ENCODE results near the gene LKAAEAR1.

Gene LKAAEAR1

DNA sequence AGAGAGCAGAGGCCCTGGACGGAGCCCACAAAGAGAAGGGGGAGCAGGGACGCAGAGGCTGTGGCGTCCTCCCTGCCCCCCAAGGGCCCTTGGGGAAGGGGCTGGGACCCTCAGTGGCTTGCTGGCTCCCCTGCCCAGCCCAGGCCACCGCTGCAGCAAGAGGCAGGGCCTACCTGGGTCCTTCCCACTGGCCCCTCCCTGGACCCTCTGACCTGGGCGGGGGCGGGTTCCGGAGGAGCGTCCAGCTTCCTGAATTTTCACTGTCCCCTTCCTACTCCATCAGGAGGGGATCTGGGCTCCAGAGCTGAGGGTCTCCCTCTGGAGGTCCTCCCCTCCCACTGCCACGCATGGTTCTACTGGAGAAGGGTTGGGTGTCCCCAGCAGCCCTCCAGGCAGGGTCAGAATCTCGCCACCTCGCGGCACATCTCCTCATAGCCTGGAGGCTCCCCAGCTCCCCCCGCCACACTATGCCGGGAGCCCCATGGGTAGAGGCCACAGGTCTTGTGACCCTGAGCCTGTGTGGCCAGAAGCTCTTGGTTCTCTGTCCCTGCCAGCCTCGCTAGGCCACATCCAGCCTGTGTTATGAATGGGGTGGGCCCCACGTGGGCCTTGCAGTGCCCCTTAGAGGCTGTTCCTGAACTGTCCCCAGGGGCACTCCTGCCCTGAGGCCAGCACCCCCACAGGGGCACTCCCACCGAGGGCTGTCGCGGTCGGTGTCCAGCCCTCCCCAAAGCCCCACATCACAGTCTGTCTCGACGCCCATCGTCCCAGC is 33.8 kb downstream of the LKAAEAR1 start:
- DNase-seq (ENCODE audit: low read depth): no peak

DNA sequence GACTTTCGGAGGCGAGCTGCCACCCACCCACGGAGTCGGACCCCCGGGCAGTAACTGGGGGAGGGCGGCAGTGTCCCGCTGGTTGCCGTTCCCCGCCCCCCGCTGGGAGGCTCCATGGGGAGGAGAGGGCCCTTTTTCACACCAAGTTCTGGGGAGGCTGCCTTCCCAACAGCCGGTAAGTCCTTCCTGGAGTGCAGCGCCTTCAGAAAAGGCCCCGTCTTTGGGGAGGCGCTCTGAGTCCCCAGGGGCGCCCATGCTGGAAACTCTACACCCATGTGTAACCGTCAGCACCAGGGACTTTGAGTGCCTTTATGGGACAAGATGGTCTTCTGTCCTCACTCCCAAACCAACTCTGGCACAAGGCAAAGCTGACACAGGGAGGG is 34.3 kb downstream of the LKAAEAR1 start:
- DNase-seq (ENCODE audit: low read depth): no peak

- no peak for DNase-seq (ENCODE audit: low read depth)
Observed at GRCh38 chr20:64049060-64049877, 34.9 kb downstream of the LKAAEAR1 start, which contains the start of gene SOX18. TSS of gene SOX18 (minus strand) at chr20:64049639. CDS start at chr20:64049516, 123 bp downstream.

DNA sequence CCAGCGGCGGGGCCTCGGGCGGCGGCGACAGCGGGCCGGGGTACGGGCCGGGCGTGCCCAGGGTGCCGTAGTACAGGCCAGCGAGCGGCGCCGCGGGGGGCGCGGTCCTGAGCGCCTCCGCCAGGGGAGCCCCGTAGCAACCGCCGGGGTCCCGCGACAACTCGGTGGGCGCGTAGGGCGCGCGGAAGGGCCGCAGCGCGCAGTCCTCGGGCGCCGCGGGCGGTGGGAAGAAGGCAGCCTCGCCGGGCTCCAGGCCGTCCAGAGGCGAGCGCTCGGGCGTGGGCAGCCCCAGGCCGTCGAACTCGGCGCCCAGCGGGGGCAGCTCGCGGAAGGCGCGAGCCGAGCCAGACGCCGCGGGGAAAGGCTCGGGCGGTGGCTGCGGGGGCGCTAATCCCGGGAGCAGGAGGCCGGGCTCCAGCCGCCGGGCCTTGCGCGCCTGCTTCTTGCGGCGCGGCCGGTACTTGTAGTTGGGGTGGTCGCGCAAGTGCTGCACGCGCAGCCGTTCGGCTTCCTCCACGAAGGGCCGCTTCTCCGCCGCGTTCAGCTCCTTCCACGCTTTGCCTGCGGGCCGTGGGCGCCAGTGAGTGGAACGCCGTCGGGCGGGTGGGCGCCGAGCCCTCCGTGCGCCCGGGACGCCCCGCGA is 35.7 kb downstream of the LKAAEAR1 start:
- no peak for DNase-seq (ENCODE audit: low read depth)

DNA sequence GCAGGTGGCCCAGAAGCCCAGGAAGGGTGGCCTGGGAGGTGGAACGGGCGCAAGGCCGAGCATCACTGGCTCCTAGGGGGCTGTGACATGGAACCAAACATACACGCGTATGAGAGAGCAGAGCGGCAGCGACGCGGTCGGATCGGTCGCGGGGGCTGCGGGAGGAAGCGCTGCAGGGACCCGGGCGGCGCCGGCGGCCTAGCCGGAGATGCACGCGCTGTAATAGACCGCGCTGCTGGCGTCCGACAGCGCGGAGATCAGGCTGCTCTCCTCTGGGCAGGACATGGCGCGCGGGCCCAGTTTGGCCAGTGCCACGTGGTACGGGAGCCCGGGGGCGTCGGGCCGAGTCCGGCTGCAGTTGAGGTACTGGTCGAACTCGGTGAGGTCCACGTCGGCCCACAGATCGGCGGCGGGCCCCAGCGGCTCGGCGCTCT is 36.2 kb downstream of the LKAAEAR1 start:
- DNase-seq (ENCODE audit: low read depth): no peak

DNA sequence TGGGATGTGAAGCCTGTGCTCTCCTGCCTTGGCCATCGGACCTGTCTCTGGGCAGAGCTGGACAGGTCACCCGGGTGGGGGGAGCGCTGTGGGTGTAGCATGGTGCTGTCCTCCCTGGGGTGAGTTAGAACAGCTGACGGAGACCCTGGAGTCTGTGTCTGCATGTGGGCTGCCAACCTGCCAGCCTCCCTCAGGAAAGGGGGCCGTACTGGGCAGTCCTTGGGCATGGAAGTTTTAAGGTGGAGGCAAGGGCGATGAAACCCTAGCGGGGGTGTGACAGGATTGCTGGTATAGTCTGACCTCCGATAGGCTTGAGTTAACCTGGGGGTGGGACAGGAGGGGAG is 37.2 kb downstream of the LKAAEAR1 start:
- no peak for DNase-seq (ENCODE audit: low read depth)

GRCh38 chr20:64045346-64046011 is 38.7 kb downstream of the LKAAEAR1 start:
- no peak for DNase-seq (ENCODE audit: low read depth)

GRCh38 chr20:64044484-64045247 is 39.5 kb downstream of the LKAAEAR1 start:
- DNase-seq (ENCODE audit: low read depth): peak; percentile 51

DNA sequence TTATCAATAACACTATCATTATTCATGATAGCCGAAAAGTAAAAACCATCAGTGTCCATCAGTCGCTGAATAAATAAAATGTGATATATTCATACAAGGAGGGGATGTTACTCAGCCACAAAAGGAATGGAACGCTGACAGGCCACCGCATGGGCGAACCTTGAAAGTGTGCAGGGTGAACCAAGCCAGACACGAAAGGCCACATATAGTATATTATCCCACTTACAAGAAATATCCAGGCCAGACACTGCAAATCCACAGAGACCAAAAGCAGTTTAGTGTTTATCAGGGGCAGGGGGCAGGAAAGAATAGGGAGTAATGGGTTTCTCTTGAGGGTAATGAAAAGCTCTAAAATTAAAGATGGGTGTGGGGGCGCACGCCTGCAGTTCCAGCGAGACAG is 40.4 kb downstream of the LKAAEAR1 start:
- no peak for DNase-seq (ENCODE audit: low read depth)

DNA sequence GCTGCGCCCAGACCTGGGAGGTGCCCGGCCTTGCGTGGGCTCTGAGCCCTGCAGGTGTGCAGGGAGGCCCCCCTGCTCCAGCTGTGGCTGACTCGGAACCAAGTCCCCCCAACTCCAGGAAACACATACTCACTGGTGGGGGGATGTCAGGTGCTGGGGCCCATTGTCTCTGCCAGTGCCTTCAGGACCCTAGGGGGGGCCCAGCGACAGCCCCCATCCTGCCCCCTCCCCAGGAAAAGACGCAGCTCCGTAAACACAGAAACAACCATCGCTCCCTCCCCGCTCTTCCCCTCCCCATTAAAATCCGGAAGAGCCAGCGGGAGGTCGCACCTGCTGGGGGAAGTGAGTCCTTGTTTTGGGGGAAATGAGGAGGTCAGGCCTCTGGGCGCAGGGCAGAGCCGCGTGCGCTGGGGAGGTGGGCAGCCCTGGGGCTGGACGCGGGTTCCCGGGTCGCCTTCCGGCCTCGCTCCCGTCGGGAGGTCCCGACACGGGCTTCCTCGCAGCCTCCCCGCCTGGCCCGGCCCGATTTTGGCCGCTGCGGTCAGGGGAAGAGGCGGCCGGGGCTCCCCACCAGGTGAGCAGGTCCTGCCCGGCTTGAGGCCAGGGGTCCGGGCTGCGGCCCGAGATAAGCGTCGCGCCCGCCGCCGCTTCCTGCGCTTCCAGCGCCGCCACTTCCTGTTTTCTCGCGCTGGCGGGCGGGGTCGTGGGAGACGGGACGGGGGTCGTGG is 42.0 kb downstream of the LKAAEAR1 start:
- no peak for DNase-seq (ENCODE audit: low read depth)

DNA sequence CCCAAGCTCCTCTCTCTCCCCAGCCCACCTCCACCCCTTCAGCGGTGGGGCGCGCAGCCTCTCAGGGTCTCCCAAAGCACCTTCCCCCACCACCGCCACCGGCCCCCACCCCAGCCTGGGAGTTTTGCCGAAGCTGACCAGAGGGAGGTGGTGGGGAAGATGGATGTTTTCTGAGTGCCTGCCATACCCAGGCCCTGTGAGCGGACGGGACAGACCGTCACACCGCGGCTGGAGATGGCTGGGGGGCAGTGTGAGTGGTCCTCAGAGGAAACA is 42.5 kb downstream of the LKAAEAR1 start:
- no peak for DNase-seq (ENCODE audit: low read depth)

DNA sequence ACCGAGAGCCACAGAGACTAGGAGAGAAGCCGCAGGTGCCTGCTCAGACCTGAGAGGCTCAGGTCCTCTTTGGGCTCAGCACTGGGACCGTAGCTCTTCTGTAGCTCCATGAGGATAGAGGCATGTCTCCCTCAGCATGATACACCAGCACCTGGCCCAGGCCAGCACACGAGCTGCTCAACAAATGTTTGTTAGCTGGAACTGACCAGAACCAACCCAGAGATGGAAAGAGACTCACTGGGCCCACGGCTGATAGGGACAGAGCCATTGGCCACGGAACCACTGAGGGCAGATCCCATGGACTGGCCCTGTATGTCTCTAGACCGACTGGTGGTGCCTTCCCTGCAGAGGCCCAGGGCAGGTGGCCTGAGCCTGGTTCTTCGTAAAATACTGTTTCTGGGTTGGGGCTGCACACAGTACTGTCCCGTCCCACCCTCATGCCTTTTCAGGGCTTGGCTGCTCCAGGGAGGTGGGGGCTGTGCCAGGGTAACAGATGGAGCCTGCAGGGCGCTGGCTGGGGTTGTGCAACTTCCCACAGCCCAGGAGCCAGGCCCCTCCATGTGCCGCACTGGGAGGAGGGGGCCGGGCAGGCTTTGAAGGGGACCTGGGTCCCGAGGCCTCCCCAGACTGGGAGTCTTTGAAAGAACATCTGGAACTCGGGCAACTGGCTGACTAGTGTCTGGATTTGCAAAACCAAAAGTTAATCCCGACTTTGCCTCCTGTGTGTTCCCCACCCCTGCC is 43.0 kb downstream of the LKAAEAR1 start:
- DNase-seq (ENCODE audit: low read depth): no peak

DNA sequence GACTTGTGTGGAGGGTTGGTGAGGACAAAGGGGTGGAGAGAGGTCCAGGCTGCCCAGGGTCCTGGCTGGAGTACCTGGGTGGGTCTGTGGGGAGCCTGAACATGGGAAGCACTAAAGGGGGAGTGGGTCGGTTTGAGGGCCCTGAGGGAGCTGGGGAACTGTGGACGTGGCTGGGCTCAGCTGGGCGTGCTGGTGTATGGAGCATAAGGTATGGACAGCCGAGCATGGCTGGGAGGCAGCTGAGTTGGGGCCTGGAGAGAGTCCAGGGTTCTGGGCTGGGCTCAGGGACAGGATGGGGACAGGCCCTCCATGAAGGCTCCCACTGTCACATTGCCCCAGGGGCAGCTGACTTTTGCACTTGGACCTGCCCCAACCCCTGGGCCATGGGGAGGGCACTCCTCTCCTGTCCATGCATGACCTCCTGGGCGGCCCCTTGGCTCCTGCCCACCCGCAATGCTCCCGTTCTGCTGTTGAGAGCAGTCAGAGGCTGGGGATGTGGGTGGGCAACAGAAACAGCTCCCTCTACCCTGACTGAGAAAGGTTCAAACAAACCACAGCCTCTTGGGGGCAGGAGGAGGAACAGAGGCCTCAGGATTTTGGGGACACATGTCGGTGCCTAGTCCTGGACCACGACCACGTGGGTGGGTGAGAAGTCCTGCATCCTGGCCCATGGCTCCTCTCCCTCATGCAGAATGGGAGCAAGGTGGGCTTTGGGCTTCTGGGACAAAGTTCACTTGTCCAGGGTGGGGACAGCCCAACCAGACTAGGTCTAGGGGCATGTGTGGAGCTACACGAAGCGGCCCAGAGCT is 43.8 kb downstream of the LKAAEAR1 start:
- no peak for DNase-seq (ENCODE audit: low read depth)

DNA sequence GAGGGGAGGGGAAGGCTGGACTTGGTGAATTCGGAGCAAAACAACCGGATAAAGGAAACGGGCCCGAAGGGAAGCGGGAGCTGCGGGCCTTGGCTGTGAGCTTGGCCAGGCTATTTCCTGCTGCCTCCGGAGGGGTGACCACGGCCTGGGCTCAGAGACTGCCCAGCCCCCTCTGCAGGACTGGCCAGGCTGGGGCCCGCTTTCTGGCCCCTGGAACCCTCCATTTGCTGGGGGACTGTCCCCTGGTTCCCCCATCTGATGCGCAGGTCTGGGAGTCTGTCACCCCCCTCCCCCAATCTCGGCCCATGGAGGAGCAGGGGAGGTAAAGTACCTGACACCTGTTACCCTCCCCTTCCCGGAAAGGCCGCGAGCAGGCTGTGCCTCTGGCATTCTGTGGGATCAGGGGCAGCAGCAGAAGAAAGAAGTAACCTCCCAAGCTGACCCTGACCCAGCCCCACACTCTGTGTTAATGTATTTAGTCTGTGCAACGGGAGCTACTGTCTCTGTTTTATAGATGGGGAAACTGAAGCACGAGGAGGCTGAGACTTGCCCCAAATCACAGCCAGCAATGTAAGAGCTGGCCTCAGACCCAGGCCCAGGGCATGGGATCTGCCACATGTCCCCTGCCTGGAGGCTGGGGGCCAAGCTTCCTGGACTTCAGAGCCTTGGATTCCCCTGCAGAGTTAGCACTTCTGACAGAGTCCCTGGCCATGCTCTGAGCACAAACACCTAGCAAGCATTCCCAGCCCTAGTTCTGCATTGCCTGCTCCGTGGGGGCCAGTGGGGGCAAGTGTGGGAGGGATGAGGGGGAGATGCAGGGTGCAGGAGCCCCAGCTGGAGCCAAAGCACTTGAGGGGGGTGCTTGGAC is 44.7 kb downstream of the LKAAEAR1 start:
- DNase-seq (ENCODE audit: low read depth): no peak

DNA sequence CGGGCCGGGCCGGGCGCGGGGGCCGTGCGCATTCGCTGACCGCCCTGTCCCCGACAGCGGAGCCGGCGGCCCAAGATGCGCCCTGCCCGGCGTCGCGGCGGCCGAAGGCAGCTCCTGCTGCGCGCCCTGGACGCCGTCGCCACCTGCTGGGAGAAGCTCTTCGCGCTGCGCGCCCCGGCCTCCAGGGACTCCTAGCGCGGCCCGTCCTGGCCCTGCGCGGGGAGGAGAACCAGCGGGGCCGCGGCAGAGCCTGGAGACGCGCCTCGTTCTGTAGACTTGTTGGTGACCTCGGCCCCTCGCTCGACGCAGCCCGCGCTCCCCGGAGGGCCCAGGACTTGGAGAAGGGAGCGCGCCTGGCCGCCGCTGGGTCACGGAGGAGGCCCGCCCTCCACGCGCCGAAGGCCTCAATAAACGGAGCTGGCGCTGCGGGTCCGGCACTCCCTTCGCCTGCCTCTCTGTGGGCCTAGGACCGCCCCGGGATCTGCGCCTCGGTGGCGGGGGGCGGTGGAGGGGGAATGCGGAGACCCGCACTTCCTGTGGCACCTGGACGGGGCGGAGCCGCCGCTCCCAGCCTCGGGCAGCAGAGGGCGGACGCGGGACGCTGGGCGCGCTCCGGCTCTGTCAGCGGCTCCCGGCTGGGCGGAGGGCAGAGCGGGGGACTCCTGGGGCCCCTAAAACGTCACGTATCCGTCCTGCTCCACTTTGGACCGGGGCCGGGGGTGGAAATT is 45.5 kb downstream of the LKAAEAR1 start:
- peak; percentile 81 for DNase-seq (ENCODE audit: low read depth)

GRCh38 chr20:64038224-64038564 is 46.0 kb downstream of the LKAAEAR1 start:
- no peak for DNase-seq (ENCODE audit: low read depth)

DNA sequence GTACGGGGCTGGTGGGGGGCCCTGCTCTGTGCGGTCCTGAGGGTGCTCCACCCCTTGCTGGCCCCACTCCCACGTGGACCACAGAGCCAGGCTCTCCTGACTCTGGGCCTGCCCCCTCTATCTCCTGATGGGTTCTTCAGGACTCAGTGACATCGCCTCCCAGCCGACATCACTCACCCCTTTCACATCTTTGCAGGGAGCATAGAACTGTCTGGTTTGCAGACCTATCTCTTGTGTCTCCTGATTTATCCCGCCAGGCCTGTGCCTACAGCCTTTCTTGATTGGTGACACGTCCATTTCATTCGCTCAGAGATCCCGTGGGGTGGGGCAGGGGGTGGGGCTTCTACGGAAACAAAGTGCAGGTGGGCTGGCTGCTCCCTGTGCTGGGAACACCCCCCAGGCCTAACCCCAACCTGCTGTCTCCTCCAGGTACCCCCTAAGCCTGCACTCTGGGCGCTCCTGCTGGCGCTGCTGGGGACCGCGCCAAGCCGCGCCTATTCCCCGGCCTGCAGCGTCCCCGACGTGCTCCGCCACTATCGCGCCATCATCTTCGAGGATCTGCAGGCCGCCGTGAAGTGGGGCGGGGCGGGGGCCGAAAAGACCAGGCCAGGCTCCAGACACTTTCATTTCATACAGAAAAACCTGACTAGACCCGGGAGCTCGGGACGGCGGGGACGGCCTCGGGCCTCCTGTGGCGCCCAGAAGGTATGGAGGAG is 46.5 kb downstream of the LKAAEAR1 start:
- no peak for DNase-seq (ENCODE audit: low read depth)

GRCh38 chr20:64037199-64037497 is 47.0 kb downstream of the LKAAEAR1 start:
- no peak for DNase-seq (ENCODE audit: low read depth)

Measured in iris pigment epithelial cell (primary cell).